IMR-90 (cell line): ENCODE measurements around the gene FAM83G.

Experiments used
- BHLHE40 ChIP-seq: fragments of 150-350 bp; IDR thresholded peaks from 2 replicates; pipeline ENCODE4 v1.6.1; 2016; ENCODE audit warnings: mild to moderate bottlenecking, low read depth, low read length
- CEBPB ChIP-seq: IDR thresholded peaks from 2 replicates; pipeline ENCODE4 v1.6.1; 2012; ENCODE audit warnings: low read depth, low read length, improper control_type of control experiment
- CHD1 ChIP-seq: IDR thresholded peaks from 2 replicates; pipeline ENCODE4 v1.6.1; 2012; ENCODE audit warnings: low read depth, low read length, improper control_type of control experiment
- FOS ChIP-seq: fragments of 150-350 bp; IDR thresholded peaks from 2 replicates; pipeline ENCODE4 v1.6.1; 2016; ENCODE audit warnings: low read depth, low read length
- MAFK ChIP-seq: IDR thresholded peaks from 2 replicates; pipeline ENCODE4 v1.6.1; 2012; ENCODE audit warnings: low read depth, low read length, improper control_type of control experiment
- MAZ ChIP-seq: IDR thresholded peaks from 2 replicates; pipeline ENCODE4 v1.6.1; 2012; ENCODE audit warnings: low read depth, mild to moderate bottlenecking, low read length, improper control_type of control experiment, moderate library complexity, borderline replicate concordance
- MXI1 ChIP-seq: IDR thresholded peaks from 2 replicates; pipeline ENCODE4 v1.6.1; 2012; ENCODE audit warnings: low read depth, mild to moderate bottlenecking, low read length, moderate library complexity, borderline replicate concordance
- POLR2A ChIP-seq: IDR thresholded peaks from 2 replicates; pipeline ENCODE4 v1.6.1; 2012; ENCODE audit warnings: mild to moderate bottlenecking, low read depth, low read length
- RAD21 ChIP-seq: IDR thresholded peaks from 2 replicates; pipeline ENCODE4 v1.6.1; 2012; ENCODE audit warnings: low read length, improper control_type of control experiment
- RFX5 ChIP-seq: IDR thresholded peaks from 2 replicates; pipeline ENCODE4 v1.8.0; 2012; ENCODE audit warnings: low read depth, mild to moderate bottlenecking, low read length, moderate library complexity
- SMC3 ChIP-seq: fragments of 150-350 bp; IDR thresholded peaks from 2 replicates; pipeline ENCODE4 v1.6.1; 2016; ENCODE audit warnings: low read depth, mild to moderate bottlenecking, antibody characterized with exemption, low read length, moderate library complexity
- TF ChIP-seq, protein P1 (sequence below): conservative IDR thresholded peaks from 2 replicates; pipeline ENCODE4 v1.5.1; 2012; ENCODE audit warnings: mild to moderate bottlenecking, low read depth, low read length, improper control_type of control experiment
- TF ChIP-seq, protein P2 (sequence below): fragments of 150-350 bp; IDR thresholded peaks from 2 replicates; pipeline ENCODE4 v1.6.1; 2017; ENCODE audit warnings: mild to moderate bottlenecking, antibody characterized with exemption, low read length, low read depth

DNA sequence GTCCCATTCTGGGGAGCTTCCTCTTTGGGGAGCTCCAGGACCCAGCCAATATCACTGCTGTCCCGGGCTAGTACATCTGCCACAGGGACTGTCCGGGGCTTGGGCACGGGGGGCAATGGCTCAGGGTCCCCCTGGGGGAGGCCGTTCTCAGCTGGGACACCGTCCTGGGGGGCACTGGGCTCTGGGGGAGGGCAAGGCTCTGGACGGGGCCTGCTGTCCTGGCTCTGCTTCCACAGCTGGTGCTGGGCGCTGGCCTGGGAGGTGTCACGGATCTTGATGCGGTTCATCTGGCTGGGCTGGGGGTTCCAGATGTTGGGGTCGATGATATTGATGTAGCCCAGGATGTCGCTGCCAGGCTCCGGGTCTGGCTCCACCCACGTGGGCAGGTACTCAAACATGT, 26.5 kb downstream of the FAM83G start:
- TF ChIP-seq, protein P1, sequence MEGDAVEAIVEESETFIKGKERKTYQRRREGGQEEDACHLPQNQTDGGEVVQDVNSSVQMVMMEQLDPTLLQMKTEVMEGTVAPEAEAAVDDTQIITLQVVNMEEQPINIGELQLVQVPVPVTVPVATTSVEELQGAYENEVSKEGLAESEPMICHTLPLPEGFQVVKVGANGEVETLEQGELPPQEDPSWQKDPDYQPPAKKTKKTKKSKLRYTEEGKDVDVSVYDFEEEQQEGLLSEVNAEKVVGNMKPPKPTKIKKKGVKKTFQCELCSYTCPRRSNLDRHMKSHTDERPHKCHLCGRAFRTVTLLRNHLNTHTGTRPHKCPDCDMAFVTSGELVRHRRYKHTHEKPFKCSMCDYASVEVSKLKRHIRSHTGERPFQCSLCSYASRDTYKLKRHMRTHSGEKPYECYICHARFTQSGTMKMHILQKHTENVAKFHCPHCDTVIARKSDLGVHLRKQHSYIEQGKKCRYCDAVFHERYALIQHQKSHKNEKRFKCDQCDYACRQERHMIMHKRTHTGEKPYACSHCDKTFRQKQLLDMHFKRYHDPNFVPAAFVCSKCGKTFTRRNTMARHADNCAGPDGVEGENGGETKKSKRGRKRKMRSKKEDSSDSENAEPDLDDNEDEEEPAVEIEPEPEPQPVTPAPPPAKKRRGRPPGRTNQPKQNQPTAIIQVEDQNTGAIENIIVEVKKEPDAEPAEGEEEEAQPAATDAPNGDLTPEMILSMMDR, result no peak
- no peak for TF ChIP-seq SMC3
- no peak for TF ChIP-seq FOS
- no peak for TF ChIP-seq CEBPB
- TF ChIP-seq, protein P2, sequence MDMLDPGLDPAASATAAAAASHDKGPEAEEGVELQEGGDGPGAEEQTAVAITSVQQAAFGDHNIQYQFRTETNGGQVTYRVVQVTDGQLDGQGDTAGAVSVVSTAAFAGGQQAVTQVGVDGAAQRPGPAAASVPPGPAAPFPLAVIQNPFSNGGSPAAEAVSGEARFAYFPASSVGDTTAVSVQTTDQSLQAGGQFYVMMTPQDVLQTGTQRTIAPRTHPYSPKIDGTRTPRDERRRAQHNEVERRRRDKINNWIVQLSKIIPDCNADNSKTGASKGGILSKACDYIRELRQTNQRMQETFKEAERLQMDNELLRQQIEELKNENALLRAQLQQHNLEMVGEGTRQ, result no peak
- TF ChIP-seq POLR2A, result no peak
- no peak for TF ChIP-seq RAD21
- TF ChIP-seq MAFK, result no peak
- TF ChIP-seq MXI1, result no peak
- TF ChIP-seq MAZ, result no peak
- no peak for TF ChIP-seq RFX5
- TF ChIP-seq CHD1, result no peak
- no peak for TF ChIP-seq BHLHE40
